Hematopoietic multipotent progenitor cell treated with erythropoietin and hydrocortisone succinate and interleukin-3 and kit ligand, for 17 days (in vitro differentiated cells): ENCODE measurements around the gene TMEM91.
A peak's percentile ranks its signal among the peaks of the same experiment; 100 is the strongest.
"Not testable (repeated sequence)": the region's sequence is repeated elsewhere in the genome, so short reads cannot be mapped to it uniquely, and the experiment has no call there.

Experiments used
- DNase-seq: peaks from one replicate; pipeline ENCODE4 v3.0.0-alpha.2; 2015; ENCODE audit warnings: low spot score

TMEM91 gene

DNA sequence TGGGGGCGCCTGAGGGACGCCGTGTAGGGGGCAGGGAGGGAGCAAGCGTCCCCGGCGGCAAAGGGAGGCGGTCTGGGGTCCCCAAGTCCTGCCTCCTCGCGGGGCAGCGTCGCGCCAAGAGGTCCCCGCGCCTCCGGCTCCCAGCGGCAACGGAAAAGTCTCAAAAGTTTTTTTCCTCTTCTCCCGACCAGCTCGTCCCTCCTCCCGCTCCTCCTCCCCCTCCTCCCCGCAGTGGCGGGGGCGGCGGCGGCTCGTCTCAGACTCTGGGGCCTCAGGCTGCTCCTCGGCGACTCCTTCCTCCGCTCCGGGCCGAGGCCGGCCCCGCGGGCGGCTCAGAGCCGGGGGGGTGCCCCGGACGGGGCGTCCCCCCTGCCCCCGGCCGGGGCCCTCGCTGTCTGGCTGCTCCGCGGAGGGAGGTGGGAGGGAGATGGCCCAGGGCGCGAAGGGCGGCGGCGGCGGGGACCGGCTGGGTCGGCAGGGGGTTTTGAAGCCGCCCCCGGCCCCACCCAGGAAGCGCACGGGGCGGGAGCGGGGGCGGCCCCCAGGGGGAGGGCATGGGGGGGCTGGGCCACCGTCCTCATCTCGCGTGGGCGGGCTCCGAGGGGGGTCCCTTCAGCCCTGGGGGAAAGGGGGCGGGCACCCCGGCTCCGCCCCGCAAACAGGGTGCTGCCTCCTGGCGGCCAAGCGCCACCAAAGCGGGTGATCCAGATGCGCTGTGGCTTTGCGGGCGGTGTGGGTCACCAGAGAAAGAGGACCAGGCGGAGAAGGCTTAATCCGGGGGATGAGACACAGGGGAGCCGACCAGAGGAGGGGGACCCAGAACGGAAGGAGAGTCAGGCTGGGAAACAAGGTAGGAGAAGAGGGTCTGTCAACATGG lies 22.6 kb upstream of the TMEM91 start, which contains the start of gene TGFB1:
Gene TGFB1, minus strand, starts transcription at position 457 of the 877 bp plus-strand sequence. CDS start 878 bp downstream, outside the sequence.
- DNase-seq = peak; percentile 76

GRCh38 chr19:41354343-41354953 lies 21.9 kb upstream of the TMEM91 start:
- no peak for DNase-seq

DNA sequence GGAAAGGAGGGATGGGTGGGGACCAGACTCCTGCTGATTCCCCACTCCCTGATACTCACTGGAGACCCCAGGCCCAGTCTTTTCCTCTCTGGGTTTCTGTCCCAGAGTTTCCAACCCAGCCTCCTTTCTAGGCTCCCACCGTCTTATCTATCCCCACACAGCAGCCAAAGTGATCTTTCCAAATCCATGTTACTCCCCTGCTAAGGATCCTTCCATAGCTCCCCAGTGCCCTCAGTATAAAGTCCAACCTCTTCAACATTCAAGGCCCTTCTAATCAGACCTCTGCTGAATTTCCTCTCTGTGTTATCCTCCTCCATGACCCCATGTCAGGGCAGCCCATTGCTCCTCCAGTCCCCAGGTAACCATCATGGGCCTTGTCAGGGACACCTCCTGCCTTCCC lies 21.3 kb upstream of the TMEM91 start:
- DNase-seq = no peak

- no peak for DNase-seq
Measured at GRCh38 chr19:41355802-41356201, 20.5 kb upstream of the TMEM91 start.

DNA sequence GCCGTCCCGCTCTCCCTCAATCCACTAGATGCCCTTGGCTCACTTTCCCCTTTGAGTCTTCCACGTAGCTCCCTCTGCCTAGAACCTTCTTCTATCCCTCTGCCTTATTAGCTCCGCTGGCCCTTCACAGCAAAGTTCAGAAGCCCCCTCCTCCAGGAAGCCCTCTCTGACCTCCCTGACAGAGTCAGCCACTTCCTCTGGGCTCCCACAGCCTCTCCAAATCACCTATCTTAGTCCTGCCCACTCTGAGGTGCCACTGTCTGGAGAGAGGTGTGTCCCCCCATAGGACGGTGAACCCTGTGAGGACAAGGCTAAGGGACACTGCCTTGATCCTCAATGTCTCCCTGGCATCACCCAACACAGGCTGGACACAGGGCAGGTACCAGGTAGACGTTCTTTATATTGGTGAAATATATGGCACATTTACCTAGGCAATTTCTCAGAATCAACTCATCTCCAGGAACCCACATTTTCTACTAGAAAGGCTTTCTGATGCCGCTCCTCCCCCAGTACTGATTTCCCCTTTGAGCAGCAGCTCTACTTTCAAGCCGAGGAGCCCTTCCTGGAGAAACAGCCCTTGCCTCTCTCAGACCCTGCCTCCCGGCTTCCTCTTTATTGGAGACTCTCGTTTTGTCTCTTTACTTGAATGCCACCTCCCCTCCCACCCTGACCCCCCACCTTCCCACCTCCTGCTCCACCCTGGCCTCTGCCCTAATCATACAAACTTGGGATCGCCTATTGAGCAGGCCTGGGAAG lies 19.2 kb upstream of the TMEM91 start:
- no peak for DNase-seq

DNA sequence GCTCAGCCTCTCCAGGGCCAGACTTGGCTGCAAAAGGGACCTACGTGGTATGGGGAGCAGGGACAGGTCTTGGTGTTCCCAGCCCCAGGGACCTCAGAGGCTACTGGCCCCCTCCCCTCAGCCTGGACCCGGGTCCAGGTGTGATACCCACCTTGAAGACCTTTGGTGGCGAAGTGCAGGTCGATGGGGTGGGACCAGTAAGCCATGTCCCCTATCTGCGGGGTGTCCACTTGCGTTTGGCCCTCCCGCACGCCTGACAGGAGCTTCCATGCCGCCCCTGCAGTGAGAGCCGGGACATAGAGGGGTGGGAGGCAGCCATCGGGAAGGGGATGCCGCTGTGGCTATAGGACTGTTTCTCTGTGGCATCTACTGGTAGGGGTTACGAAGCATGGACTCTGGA lies 18.6 kb upstream of the TMEM91 start:
- no peak for DNase-seq

GRCh38 chr19:41359741-41360140 lies 16.6 kb upstream of the TMEM91 start:
- DNase-seq = no peak

- no peak for DNase-seq
Measured at GRCh38 chr19:41362143-41362847, 14.0 kb upstream of the TMEM91 start.

GRCh38 chr19:41363371-41363752 lies 13.0 kb upstream of the TMEM91 start:
- peak; percentile 17 for DNase-seq

GRCh38 chr19:41363753-41364523 lies 12.4 kb upstream of the TMEM91 start, which contains the start of gene B9D2:
B9D2 (minus strand) TSS chr19:41364149; CDS start chr19:41363519, 630 bp downstream.
- DNase-seq = peak; percentile 100

- DNase-seq = no peak
Measured at GRCh38 chr19:41364524-41365391, 11.6 kb upstream of the TMEM91 start.

- no peak for DNase-seq
Measured at GRCh38 chr19:41366089-41366488, 10.2 kb upstream of the TMEM91 start.

GRCh38 chr19:41367848-41368301 lies 8.5 kb upstream of the TMEM91 start:
- DNase-seq = peak; percentile 56

- no peak for DNase-seq
Measured at GRCh38 chr19:41369769-41370168, 6.6 kb upstream of the TMEM91 start.

- DNase-seq = not testable (repeated sequence)
Measured at GRCh38 chr19:41371119-41371518, 5.2 kb upstream of the TMEM91 start.

DNA sequence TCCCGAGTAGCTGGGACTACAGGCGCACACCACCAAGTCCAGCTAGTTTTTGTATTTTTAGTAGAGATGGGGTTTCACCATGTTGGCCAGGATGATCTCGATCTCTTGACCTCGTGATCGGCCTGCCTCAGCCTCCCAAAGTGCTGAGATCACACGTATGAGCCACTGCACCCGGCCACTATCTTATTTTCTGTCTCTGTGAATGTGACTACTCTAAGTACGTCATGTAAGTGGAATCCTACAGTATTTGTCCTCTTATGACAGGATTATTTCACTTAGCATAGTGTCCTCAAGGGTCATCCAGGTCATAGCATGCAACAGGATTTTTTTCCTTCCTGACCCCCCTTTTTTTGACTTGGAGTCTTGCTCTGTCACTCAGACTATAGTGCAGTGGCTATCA lies 4.8 kb upstream of the TMEM91 start:
- DNase-seq = no peak

GRCh38 chr19:41372501-41372900 lies 3.8 kb upstream of the TMEM91 start:
- DNase-seq = no peak

- no peak for DNase-seq
Measured at GRCh38 chr19:41373993-41374392, 2.3 kb upstream of the TMEM91 start.

DNA sequence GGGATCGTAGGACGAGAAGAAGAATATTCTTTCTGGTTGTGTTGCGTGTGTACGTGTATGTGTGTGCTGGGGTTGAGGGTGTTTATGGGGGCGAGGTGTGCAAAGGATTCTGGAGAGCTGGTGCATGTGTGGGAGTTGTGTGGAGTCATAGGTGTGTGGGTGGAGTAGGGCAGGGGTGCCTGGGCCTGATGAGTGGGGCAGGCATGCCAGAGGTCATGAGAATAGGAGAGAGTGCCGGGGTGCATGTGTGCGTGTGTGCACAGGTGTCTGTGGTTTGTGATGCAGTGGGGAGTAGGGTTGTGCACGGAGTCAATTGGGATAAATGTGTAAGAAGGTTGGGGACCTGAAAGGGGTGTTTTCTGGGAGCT lies 649 bp downstream of the TMEM91 start:
- no peak for DNase-seq
